H9 (cell line): ENCODE data around the gene SORCS2. TPM values are rescaled to one million over a fixed set of nuclear protein-coding genes. Genes with fewer than 3 reads are reported as not detected.

ENCODE experiments used
- DNase-seq: peaks from one replicate; pipeline ENCODE4 v3.0.0-alpha.2; 2017
- H2AFZ ChIP-seq: one replicate; pipeline ENCODE4 v1.6.1; 2013; ENCODE audit warnings: mild to moderate bottlenecking, low read length, control low read depth, moderate library complexity
- H2AK5ac ChIP-seq: 2 replicates; pipeline ENCODE4 v1.6.1; 2013; ENCODE audit warnings: low read length, control low read depth, mixed read lengths; ENCODE audit not compliant: insufficient read length
- H2BK120ac ChIP-seq: one replicate; pipeline ENCODE4 v1.6.1; 2013; ENCODE audit warnings: low read depth, mild to moderate bottlenecking, low read length, control low read depth, inconsistent platforms; ENCODE audit not compliant: poor library complexity, severe bottlenecking
- H2BK12ac ChIP-seq: 2 replicates; pipeline ENCODE4 v1.6.1; 2013; ENCODE audit warnings: low read length, control low read depth, mixed read lengths, low read depth; ENCODE audit not compliant: insufficient read length
- H2BK15ac ChIP-seq: 2 replicates; pipeline ENCODE4 v1.6.1; 2013; ENCODE audit warnings: low read depth, low read length, control low read depth
- H2BK20ac ChIP-seq: one replicate; pipeline ENCODE4 v1.6.1; 2013; ENCODE audit warnings: low read depth, mild to moderate bottlenecking, low read length, control low read depth, inconsistent platforms; ENCODE audit not compliant: poor library complexity, severe bottlenecking
- H2BK5ac ChIP-seq: 2 replicates; pipeline ENCODE4 v1.6.1; 2013; ENCODE audit warnings: low read length, control low read depth, mixed read lengths; ENCODE audit not compliant: insufficient read length
- H3K14ac ChIP-seq: 2 replicates; pipeline ENCODE4 v1.6.1; 2013; ENCODE audit warnings: low read length, control low read depth; ENCODE audit not compliant: insufficient read depth
- H3K18ac ChIP-seq: 2 replicates; pipeline ENCODE4 v1.6.1; 2013; ENCODE audit warnings: low read depth, mild to moderate bottlenecking, mixed read lengths, low read length, control low read depth; ENCODE audit not compliant: insufficient read length
- H3K23ac ChIP-seq: 2 replicates; pipeline ENCODE4 v1.6.1; 2013; ENCODE audit warnings: low read length, control low read depth, mixed read lengths, low read depth; ENCODE audit not compliant: insufficient read length
- H3K23me2 ChIP-seq: 2 replicates; pipeline ENCODE4 v1.6.1; 2013; ENCODE audit warnings: low read depth, mild to moderate bottlenecking, mixed read lengths, low read length, control low read depth; ENCODE audit not compliant: insufficient read length, poor library complexity, severe bottlenecking
- H3K27ac ChIP-seq: 2 replicates; pipeline ENCODE4 v1.5.1; 2013; ENCODE audit warnings: low read length, control low read depth, mixed read lengths, low read depth; ENCODE audit not compliant: insufficient read length
- H3K27me3 ChIP-seq: 2 replicates; pipeline ENCODE4 v1.6.1; 2013; ENCODE audit warnings: low read length, control low read depth, inconsistent platforms; ENCODE audit not compliant: insufficient read depth
- H3K4ac ChIP-seq: 2 replicates; pipeline ENCODE4 v1.6.1; 2013; ENCODE audit warnings: low read depth, mild to moderate bottlenecking, control low read depth, inconsistent platforms, low read length, moderate library complexity
- H3K4me1 ChIP-seq: 2 replicates; pipeline ENCODE4 v1.6.1; 2013; ENCODE audit warnings: low read length, control low read depth, inconsistent platforms; ENCODE audit not compliant: insufficient read depth
- H3K4me2 ChIP-seq: 2 replicates; pipeline ENCODE4 v1.6.1; 2013; ENCODE audit warnings: low read length, control low read depth, mixed read lengths; ENCODE audit not compliant: insufficient read length, insufficient read depth
- H3K56ac ChIP-seq: 2 replicates; pipeline ENCODE4 v1.6.1; 2013; ENCODE audit warnings: low read depth, mild to moderate bottlenecking, mixed read lengths, low read length, control low read depth; ENCODE audit not compliant: insufficient read length
- H3K79me1 ChIP-seq: 2 replicates; pipeline ENCODE4 v1.6.1; 2013; ENCODE audit warnings: low read depth, mild to moderate bottlenecking, moderate library complexity, low read length, control low read depth, inconsistent platforms; ENCODE audit not compliant: insufficient read depth, poor library complexity, severe bottlenecking
- H3K79me2 ChIP-seq: 2 replicates; pipeline ENCODE4 v1.6.1; 2013; ENCODE audit warnings: low read length, control low read depth, inconsistent platforms; ENCODE audit not compliant: insufficient read depth
- H3K9ac ChIP-seq: 2 replicates; pipeline ENCODE4 v1.6.1; 2013; ENCODE audit warnings: low read length, control low read depth, mixed read lengths; ENCODE audit not compliant: insufficient read length; ENCODE audit errors: extremely low read depth
- H3K9me3 ChIP-seq: one replicate; pipeline ENCODE4 v1.6.1; 2013; ENCODE audit warnings: low read depth, low read length, inconsistent platforms; ENCODE audit not compliant: control insufficient read depth
- H3T11ph ChIP-seq: one replicate; pipeline ENCODE4 v1.6.1; 2013; ENCODE audit warnings: mild to moderate bottlenecking, low read length, control low read depth, inconsistent platforms
- H4K20me1 ChIP-seq: one replicate; pipeline ENCODE4 v1.6.1; 2013; ENCODE audit not compliant: control insufficient read depth, insufficient read length, insufficient read depth
- H4K5ac ChIP-seq: 2 replicates; pipeline ENCODE4 v1.6.1; 2013; ENCODE audit warnings: low read depth, mild to moderate bottlenecking, mixed read lengths, low read length, control low read depth; ENCODE audit not compliant: insufficient read length
- H4K8ac ChIP-seq: replicated peaks from 2 replicates; pipeline ENCODE4 v1.6.1; 2013; ENCODE audit warnings: low read length, control low read depth, mixed read lengths, low read depth; ENCODE audit not compliant: insufficient read length
- H4K91ac ChIP-seq: 2 replicates; pipeline ENCODE4 v1.6.1; 2013; ENCODE audit warnings: low read depth, mild to moderate bottlenecking, moderate library complexity, mixed read lengths, low read length, control low read depth; ENCODE audit not compliant: insufficient read length
- H3K27ac Mint-ChIP-seq, 3 experiments: 2 replicates in 2 of 3; 3 replicates in 1 of 3; pipeline ENCODE4 v1.8.0; 2020 to 2021; ENCODE audit warnings: mixed read lengths in 3 of 3, mild to moderate bottlenecking in 1 of 3, moderate library complexity in 1 of 3
- H3K27me3 Mint-ChIP-seq: 2 replicates; pipeline ENCODE4 v1.8.0; 2021; ENCODE audit warnings: low read depth, mild to moderate bottlenecking, moderate library complexity, mixed read lengths
- H3K36me3 Mint-ChIP-seq, 3 experiments: 2 replicates in 2 of 3; 3 replicates in 1 of 3; pipeline ENCODE4 v1.8.0; 2020 to 2021; ENCODE audit warnings: low read depth in 3 of 3, mixed read lengths in 3 of 3; ENCODE audit not compliant: insufficient read depth in 1 of 3
- H3K4me1 Mint-ChIP-seq, 2 experiments: 2 replicates each; pipeline ENCODE4 v1.8.0; 2020; ENCODE audit warnings: mixed read lengths in 2 of 2
- H3K4me3 Mint-ChIP-seq, 2 experiments: 2 replicates in 1 of 2; 3 replicates in 1 of 2; pipeline ENCODE4 v1.8.0; 2020 to 2021; ENCODE audit warnings: mild to moderate bottlenecking in 2 of 2, mixed read lengths in 2 of 2, moderate library complexity in 1 of 2
- H3K9me3 Mint-ChIP-seq, 2 experiments: 2 replicates in 1 of 2; 3 replicates in 1 of 2; pipeline ENCODE4 v1.8.0; 2020; ENCODE audit warnings: mild to moderate bottlenecking in 2 of 2, mixed read lengths in 2 of 2, moderate library complexity in 1 of 2
- CTCF ChIP-seq: fragments of 200-600 bp; sonication (generic); conservative IDR thresholded peaks from 3 replicates; pipeline ENCODE4 v1.8.0; 2021; ENCODE audit warnings: antibody characterized with exemption, mild to moderate bottlenecking
- WGBS: extraction: QIAGEN DNeasy Blood & Tissue Kit; methylation state at CpG from one replicate; pipeline ENCODE4 v1.1.7; 2013; ENCODE audit warnings: missing lambda C conversion rate, low lambda C conversion rate, mixed read lengths; ENCODE audit not compliant: insufficient read length; ENCODE audit errors: extremely low coverage; 5-methylcytosine and 5-hydroxymethylcytosine counted together
- total RNA-seq: library from RNA; stranded (reverse); gene quantifications from 2 replicates; pipeline ENCODE4 v1.2.1, GENCODE V29; 2021

SORCS2 gene
- total RNA-seq, 1 experiment from 2014 or later: 0.57 TPM

- no peak for TF ChIP-seq CTCF
- H3K27ac Mint-ChIP-seq: no peak overlapping the region; a peak in 1 of 7 replicates
Observed at GRCh38 chr4:7470522-7471128, 278.3 kb downstream of the SORCS2 start.

More at GRCh38 chr4:7470522-7471128, 278.3 kb downstream of the SORCS2 start:
- H3K9ac ChIP-seq: no peak overlapping the region
- no peak overlapping the region for H3K4me2 ChIP-seq
- no peak overlapping the region for H2BK5ac ChIP-seq
- no peaks in the 10 kb centered on the region for H3K4me1 ChIP-seq
- H3K14ac ChIP-seq: no peak overlapping the region
- H2AK5ac ChIP-seq: no peak overlapping the region
- H4K20me1 ChIP-seq: peaks cover 2% of the 10 kb centered on the region
- H3K9me3 ChIP-seq: peaks cover 9% of the 10 kb centered on the region
- no peaks in the 10 kb centered on the region for H3K23me2 ChIP-seq
- no peak overlapping the region for H3K4me3 Mint-ChIP-seq
- no peak overlapping the region for H3K4ac ChIP-seq
- H3K79me1 ChIP-seq: no peaks in the 10 kb centered on the region
- no peaks in the 10 kb centered on the region for H3K27me3 ChIP-seq
- no peak overlapping the region for H3T11ph ChIP-seq
- H3K18ac ChIP-seq: no peak overlapping the region
- no peak overlapping the region for H2BK20ac ChIP-seq
- H2BK120ac ChIP-seq: no peak overlapping the region
- H3K27ac ChIP-seq: no peak overlapping the region
- peaks cover 13 to 16% of the 10 kb centered on the region in 2 experiments for H3K4me1 Mint-ChIP-seq
- no peak for DNase-seq
- no peak overlapping the region for H4K91ac ChIP-seq
- no peak overlapping the region for H3K23ac ChIP-seq
- no peak overlapping the region for H4K5ac ChIP-seq
- H2BK15ac ChIP-seq: no peak overlapping the region
- H3K27me3 Mint-ChIP-seq: peaks cover 8% of the 10 kb centered on the region; the same call in 1 of the 2 replicates
- peaks cover 1 to 6% (median 2%) of the 10 kb centered on the region in 3 experiments; a peak in 4 of 7 replicates for H3K36me3 Mint-ChIP-seq
- no peak overlapping the region for H3K56ac ChIP-seq
- H2BK12ac ChIP-seq: no peak overlapping the region
- WGBS: no CpG with 5 or more reads among the region's 8 CpGs
- H4K8ac ChIP-seq: no peak overlapping the region
- no peaks in the 10 kb centered on the region for H3K79me2 ChIP-seq
- H2AFZ ChIP-seq: no peak overlapping the region
- H3K9me3 Mint-ChIP-seq: peaks cover 10 to 11% of the 10 kb centered on the region in 2 experiments; a peak in 4 of 5 replicates
